A549 treated with Mapracorat at 1 μM for 4 hours (cell line): ENCODE data around the gene EPHB6. TPM values are rescaled to one million over a fixed set of nuclear protein-coding genes. Genes with fewer than 3 reads are reported as not detected.

ENCODE experiments used
- total RNA-seq: library from RNA; stranded (reverse); fragments of 200-300 nt; extraction: Qiagen RNA extraction; gene quantifications from 5 replicates; pipeline ENCODE4 v1.2.3, GENCODE V29; 2022

Gene EPHB6, protein sequence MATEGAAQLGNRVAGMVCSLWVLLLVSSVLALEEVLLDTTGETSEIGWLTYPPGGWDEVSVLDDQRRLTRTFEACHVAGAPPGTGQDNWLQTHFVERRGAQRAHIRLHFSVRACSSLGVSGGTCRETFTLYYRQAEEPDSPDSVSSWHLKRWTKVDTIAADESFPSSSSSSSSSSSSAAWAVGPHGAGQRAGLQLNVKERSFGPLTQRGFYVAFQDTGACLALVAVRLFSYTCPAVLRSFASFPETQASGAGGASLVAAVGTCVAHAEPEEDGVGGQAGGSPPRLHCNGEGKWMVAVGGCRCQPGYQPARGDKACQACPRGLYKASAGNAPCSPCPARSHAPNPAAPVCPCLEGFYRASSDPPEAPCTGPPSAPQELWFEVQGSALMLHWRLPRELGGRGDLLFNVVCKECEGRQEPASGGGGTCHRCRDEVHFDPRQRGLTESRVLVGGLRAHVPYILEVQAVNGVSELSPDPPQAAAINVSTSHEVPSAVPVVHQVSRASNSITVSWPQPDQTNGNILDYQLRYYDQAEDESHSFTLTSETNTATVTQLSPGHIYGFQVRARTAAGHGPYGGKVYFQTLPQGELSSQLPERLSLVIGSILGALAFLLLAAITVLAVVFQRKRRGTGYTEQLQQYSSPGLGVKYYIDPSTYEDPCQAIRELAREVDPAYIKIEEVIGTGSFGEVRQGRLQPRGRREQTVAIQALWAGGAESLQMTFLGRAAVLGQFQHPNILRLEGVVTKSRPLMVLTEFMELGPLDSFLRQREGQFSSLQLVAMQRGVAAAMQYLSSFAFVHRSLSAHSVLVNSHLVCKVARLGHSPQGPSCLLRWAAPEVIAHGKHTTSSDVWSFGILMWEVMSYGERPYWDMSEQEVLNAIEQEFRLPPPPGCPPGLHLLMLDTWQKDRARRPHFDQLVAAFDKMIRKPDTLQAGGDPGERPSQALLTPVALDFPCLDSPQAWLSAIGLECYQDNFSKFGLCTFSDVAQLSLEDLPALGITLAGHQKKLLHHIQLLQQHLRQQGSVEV
- total RNA-seq, result 0.28 to 0.60 TPM (median 0.50 TPM) in 5 replicates

DNA sequence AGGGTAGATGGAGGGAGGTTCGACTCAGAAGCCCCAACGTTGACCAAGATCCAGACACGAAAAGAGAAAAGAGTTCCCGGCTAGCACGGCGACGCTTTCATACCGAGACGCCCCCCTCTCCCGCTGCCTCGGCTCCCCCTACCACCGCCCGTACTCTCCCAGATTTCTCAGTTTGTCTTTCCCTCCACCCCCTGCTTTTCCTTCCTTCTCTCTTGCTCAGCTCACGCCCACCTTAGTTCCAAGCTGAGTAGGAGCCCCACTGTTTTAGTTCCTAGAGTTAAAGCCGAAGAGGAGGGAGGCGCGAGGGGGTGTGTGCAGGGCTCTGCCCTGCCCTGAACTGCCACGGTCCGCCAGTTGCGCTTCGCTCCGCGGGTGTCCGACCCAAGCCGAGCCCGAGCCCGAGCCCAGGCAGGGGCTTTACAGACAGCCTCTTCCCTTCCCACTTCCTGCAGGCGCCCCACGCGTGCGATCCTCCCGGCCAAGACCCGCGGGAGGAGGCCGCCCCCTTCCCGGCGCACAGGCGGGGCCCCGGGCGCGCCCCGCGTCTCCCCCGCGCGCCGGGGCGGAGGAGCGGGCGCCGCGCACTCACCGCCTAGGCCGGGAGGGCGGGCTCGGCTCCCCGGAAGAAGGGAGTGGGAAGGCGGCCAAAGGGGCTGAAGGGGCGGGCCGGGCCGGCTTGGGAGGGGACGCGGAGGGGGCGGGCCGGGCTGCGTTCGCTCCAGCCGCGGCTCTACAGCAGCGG is at the start of gene EPHB6:
Gene EPHB6 (plus strand): TSS at position 705 of the 742 bp plus-strand sequence. CDS start 8,152 bp downstream, outside the sequence.

GRCh38 chr7:142885311-142886230 is 30.7 kb downstream of the EPHB6 start, which contains the start of gene TRPV6:
Gene TRPV6, minus strand, starts transcription at chr7:142885745.

Other genes with a start within 250 kb of the EPHB6 start
- not detected in 5 replicates for gene PRSS1, start 105.6 kb upstream of the EPHB6 start, total RNA-seq
- gene PRSS2, start 84.1 kb upstream of the EPHB6 start, total RNA-seq, result not detected in 5 replicates
- gene TRPV6, start 30.7 kb downstream of the EPHB6 start, total RNA-seq, result not detected in 5 replicates
- gene TRPV5, start 78.7 kb downstream of the EPHB6 start, total RNA-seq, result not detected in 5 replicates
- not detected in 5 replicates for gene LLCFC1, start 84.4 kb downstream of the EPHB6 start, total RNA-seq
- not detected in 5 replicates for gene KEL, start 107.3 kb downstream of the EPHB6 start, total RNA-seq
- gene OR9A2, start 172.1 kb downstream of the EPHB6 start, total RNA-seq, result not detected in 5 replicates
- gene OR6V1, start 197.3 kb downstream of the EPHB6 start, total RNA-seq, result not detected in 5 replicates